Activated naive CD4-positive, alpha-beta T cell treated with anti-CD3 and anti-CD28 coated beads, Interleukin-2, amount 10 ng/mL, durations not matched to agents 7 days and 5 days (primary cell): Measurements from ENCODE around the gene AHCYL2.
"Not testable (repeated sequence)": the region's sequence is repeated elsewhere in the genome, so short reads cannot be mapped to it uniquely, and the experiment has no call there.

ENCODE experiments used
- CTCF ChIA-PET: fragments of 350-600 bp; sonication (Branson Sonifier 250); formaldehyde crosslinking; loops from one replicate; lab custom pipeline; 2021; ENCODE audit warnings: antibody characterized with exemption; lab: Charles Lee
- DNase-seq: peaks from one replicate; pipeline ENCODE4 v3.0.0-alpha.2; 2020
- H3K27ac Mint-ChIP-seq: one replicate; pipeline ENCODE4 v1.8.0; 2021; ENCODE audit warnings: mild to moderate bottlenecking, moderate library complexity, mixed read lengths
- H3K27me3 Mint-ChIP-seq: one replicate; pipeline ENCODE4 v1.8.0; 2021; ENCODE audit warnings: mild to moderate bottlenecking, mixed read lengths
- H3K36me3 Mint-ChIP-seq: one replicate; pipeline ENCODE4 v1.8.0; 2021; ENCODE audit warnings: mixed read lengths
- H3K4me1 Mint-ChIP-seq: one replicate; pipeline ENCODE4 v1.8.0; 2021; ENCODE audit warnings: mixed read lengths
- H3K4me3 Mint-ChIP-seq: one replicate; pipeline ENCODE4 v1.8.0; 2021; ENCODE audit warnings: mild to moderate bottlenecking, moderate library complexity, mixed read lengths
- H3K9me3 Mint-ChIP-seq: one replicate; pipeline ENCODE4 v1.8.0; 2021; ENCODE audit warnings: mixed read lengths

AHCYL2 gene

GRCh38 chr7:129436335-129436923, 211.6 kb downstream of the AHCYL2 start:
- CTCF ChIA-PET, result interaction anchor here (1.1 to 1.4 kb wide), 4 partner anchors 34 to 218 kb away, joined by 3 to 5 read pairs (median 3); no protein-coding TSS in a partner anchor
- H3K4me1 Mint-ChIP-seq, result peaks cover 46% of the 10 kb centered on the region
- no peaks in the 10 kb centered on the region for H3K9me3 Mint-ChIP-seq
- no peak for DNase-seq
- H3K27ac Mint-ChIP-seq, result peak overlapping the region; percentile 26
- H3K4me3 Mint-ChIP-seq, result peak overlapping the region; percentile 36
- peaks cover 9% of the 10 kb centered on the region for H3K36me3 Mint-ChIP-seq
- peaks cover 6% of the 10 kb centered on the region for H3K27me3 Mint-ChIP-seq

GRCh38 chr7:129437190-129437589, 212.4 kb downstream of the AHCYL2 start:
- no peak for DNase-seq
- Mint-ChIP-seq H3K4me1 (peaks cover 46% of the 10 kb centered on the region), H3K36me3 (peaks cover 9% of the 10 kb centered on the region), H3K27me3 (peaks cover 6% of the 10 kb centered on the region), H3K9me3 (no peaks in the 10 kb centered on the region), H3K4me3 (no peak overlapping the region), H3K27ac (no peak overlapping the region)
- CTCF ChIA-PET, result interaction anchor here (1.1 kb wide), 1 partner anchor 219 kb away, joined by 3 read pairs; no protein-coding TSS in a partner anchor

- DNase-seq, result no peak
- Mint-ChIP-seq H3K27ac (peak overlapping the region; percentile 49), H3K27me3 (no peaks in the 10 kb centered on the region), H3K9me3 (no peaks in the 10 kb centered on the region), H3K4me3 (no peak overlapping the region), H3K36me3 (peaks cover 9% of the 10 kb centered on the region), H3K4me1 (peaks cover 38% of the 10 kb centered on the region)
- CTCF ChIA-PET, result interaction anchor here (1.2 to 1.8 kb wide), 7 partner anchors 31 to 224 kb away, joined by 3 to 12 read pairs (median 5); no protein-coding TSS in a partner anchor
These were observed 213.5 kb downstream of the AHCYL2 start for GRCh38 chr7:129438281-129438838.

GRCh38 chr7:129438839-129439651, 214.2 kb downstream of the AHCYL2 start:
- peak; percentile 34 for DNase-seq
- Mint-ChIP-seq H3K27ac (peak overlapping the region; percentile 56), H3K4me3 (no peak overlapping the region), H3K36me3 (peaks cover 15% of the 10 kb centered on the region), H3K9me3 (no peaks in the 10 kb centered on the region), H3K27me3 (no peaks in the 10 kb centered on the region), H3K4me1 (peaks cover 36% of the 10 kb centered on the region)
- CTCF ChIA-PET, result interaction anchor here (1.0 to 1.8 kb wide), 9 partner anchors 31 to 224 kb away, joined by 3 to 12 read pairs (median 5); no protein-coding TSS in a partner anchor

- H3K9me3 Mint-ChIP-seq, result no peaks in the 10 kb centered on the region
- H3K27ac Mint-ChIP-seq, result no peak overlapping the region
- peaks cover 33% of the 10 kb centered on the region for H3K4me1 Mint-ChIP-seq
- DNase-seq, result no peak
- CTCF ChIA-PET, result interaction anchor here (0.8 to 1.8 kb wide), 9 partner anchors 30 to 276 kb away, joined by 3 to 12 read pairs (median 4); no protein-coding TSS in a partner anchor
- no peak overlapping the region for H3K4me3 Mint-ChIP-seq
- H3K36me3 Mint-ChIP-seq, result peaks cover 24% of the 10 kb centered on the region
- no peaks in the 10 kb centered on the region for H3K27me3 Mint-ChIP-seq
These were observed 215.3 kb downstream of the AHCYL2 start for GRCh38 chr7:129439963-129440625.

GRCh38 chr7:129443612-129444011, 218.8 kb downstream of the AHCYL2 start:
- CTCF ChIA-PET, result interaction anchor here (1.6 to 1.7 kb wide), 2 partner anchors 10 to 28 kb away, joined by 3 to 5 read pairs; no protein-coding TSS in a partner anchor
- no peak for DNase-seq
- H3K27ac Mint-ChIP-seq, result no peak overlapping the region
- peaks cover 13% of the 10 kb centered on the region for H3K4me1 Mint-ChIP-seq
- peaks cover 52% of the 10 kb centered on the region for H3K36me3 Mint-ChIP-seq
- H3K27me3 Mint-ChIP-seq, result no peaks in the 10 kb centered on the region
- H3K9me3 Mint-ChIP-seq, result peaks cover 7% of the 10 kb centered on the region
- H3K4me3 Mint-ChIP-seq, result no peak overlapping the region

GRCh38 chr7:129444776-129445175, 219.9 kb downstream of the AHCYL2 start:
- H3K27me3 Mint-ChIP-seq, H3K4me3 Mint-ChIP-seq, CTCF ChIA-PET, H3K27ac Mint-ChIP-seq, H3K4me1 Mint-ChIP-seq, DNase-seq: not testable (repeated sequence)
- peaks cover 64% of the 10 kb centered on the region for H3K36me3 Mint-ChIP-seq
- H3K9me3 Mint-ChIP-seq, result peaks cover 13% of the 10 kb centered on the region

- H3K4me3 Mint-ChIP-seq, H3K4me1 Mint-ChIP-seq, DNase-seq, H3K27ac Mint-ChIP-seq, H3K27me3 Mint-ChIP-seq, CTCF ChIA-PET: not testable (repeated sequence)
- H3K9me3 Mint-ChIP-seq, result peaks cover 13% of the 10 kb centered on the region
- peaks cover 61% of the 10 kb centered on the region for H3K36me3 Mint-ChIP-seq
These were observed 222.1 kb downstream of the AHCYL2 start for GRCh38 chr7:129446925-129447324.

- not testable (repeated sequence) for DNase-seq, H3K27ac Mint-ChIP-seq, H3K4me3 Mint-ChIP-seq, H3K27me3 Mint-ChIP-seq, H3K4me1 Mint-ChIP-seq
- Mint-ChIP-seq H3K36me3 (peaks cover 61% of the 10 kb centered on the region), H3K9me3 (peaks cover 13% of the 10 kb centered on the region)
- CTCF ChIA-PET, result interaction anchor here (1.3 kb wide), 1 partner anchor 15 kb away, joined by 3 read pairs; no protein-coding TSS in a partner anchor
These were observed 222.6 kb downstream of the AHCYL2 start for GRCh38 chr7:129447445-129447844.

- CTCF ChIA-PET, result interaction anchor here (1.3 to 1.4 kb wide), 2 partner anchors 14 to 15 kb away, joined by 3 to 5 read pairs; partner anchors contain the start of gene STRIP2
- Mint-ChIP-seq H3K36me3 (peaks cover 59% of the 10 kb centered on the region), H3K9me3 (peaks cover 13% of the 10 kb centered on the region)
- not testable (repeated sequence) for H3K4me3 Mint-ChIP-seq, H3K27ac Mint-ChIP-seq, H3K27me3 Mint-ChIP-seq, H3K4me1 Mint-ChIP-seq, DNase-seq
These were observed 223.8 kb downstream of the AHCYL2 start for GRCh38 chr7:129448608-129449007.

- no peak for DNase-seq
- Mint-ChIP-seq H3K27me3 (no peaks in the 10 kb centered on the region), H3K36me3 (peaks cover 49% of the 10 kb centered on the region), H3K9me3 (peaks cover 13% of the 10 kb centered on the region), H3K4me1 (no peaks in the 10 kb centered on the region), H3K4me3 (no peak overlapping the region), H3K27ac (no peak overlapping the region)
- CTCF ChIA-PET, result interaction anchor here (1.0 to 1.3 kb wide), 2 partner anchors 21 to 82 kb away, joined by 3 read pairs; no protein-coding TSS in a partner anchor
These were observed 225.5 kb downstream of the AHCYL2 start for GRCh38 chr7:129450295-129450694.

- no peak for DNase-seq
- Mint-ChIP-seq H3K4me1 (no peaks in the 10 kb centered on the region), H3K27me3 (no peaks in the 10 kb centered on the region), H3K36me3 (peaks cover 39% of the 10 kb centered on the region), H3K4me3 (no peak overlapping the region), H3K9me3 (peaks cover 12% of the 10 kb centered on the region), H3K27ac (no peak overlapping the region)
- CTCF ChIA-PET, result interaction anchor here (0.9 to 1.9 kb wide), 4 partner anchors 12 to 85 kb away, joined by 3 to 4 read pairs (median 4); no protein-coding TSS in a partner anchor
These were observed 227.9 kb downstream of the AHCYL2 start for GRCh38 chr7:129452589-129453231.
